K562 (cell line): ENCODE measurements around the gene CEBPE. TPM values are rescaled to one million over a fixed set of nuclear protein-coding genes. Genes with fewer than 3 reads are reported as not detected.
A peak's percentile ranks its signal among the peaks of the same experiment; 100 is the strongest.

Experiments used
- ARID3B ChIP-seq: fragments of 250-450 bp; sonication (Bioruptor Pico); IDR thresholded peaks from 2 replicates; pipeline ENCODE4 v1.4.0; 2020; ENCODE audit warnings: borderline replicate concordance
- BRCA1 ChIP-seq, 2 experiments: fragments of 450-650 bp in 1 of 2; sonication (generic) in 1 of 2; formaldehyde crosslinking in 1 of 2; IDR thresholded peaks; 2 replicates each; pipeline versions ENCODE4 v1.5.0 to v1.6.1; 2017 to 2020; ENCODE audit warnings: mild to moderate bottlenecking in 1 of 2, missing genetic modification reagents in 1 of 2
- CEBPZ ChIP-seq: fragments of 150-350 bp; IDR thresholded peaks from 2 replicates; pipeline ENCODE4 v1.6.1; 2014; ENCODE audit warnings: low read depth, mild to moderate bottlenecking, low read length, borderline replicate concordance
- CGGBP1 ChIP-seq: fragments of 250-450 bp; sonication (Bioruptor Pico); IDR thresholded peaks from 2 replicates; pipeline ENCODE4 v1.9.0; 2021; ENCODE audit warnings: mild to moderate bottlenecking
- ILF3 ChIP-seq: fragments of 450-650 bp; IDR thresholded peaks from 2 replicates; pipeline ENCODE4 v1.6.1; 2018; ENCODE audit warnings: antibody characterized with exemption, mild to moderate bottlenecking, moderate library complexity, borderline replicate concordance
- IRF9 ChIP-seq: fragments of 450-650 bp; IDR thresholded peaks from 2 replicates; pipeline ENCODE4 v1.6.1; 2016; ENCODE audit warnings: missing biosample characterization, missing genetic modification characterization
- L3MBTL2 ChIP-seq: fragments of 450-650 bp; IDR thresholded peaks from 2 replicates; pipeline ENCODE4 v1.6.1; 2016; ENCODE audit warnings: mild to moderate bottlenecking, moderate library complexity
- LCOR ChIP-seq: sonication (generic); formaldehyde crosslinking; IDR thresholded peaks from 2 replicates; pipeline ENCODE4 v1.8.0; 2022; ENCODE audit warnings: mild to moderate bottlenecking, missing genetic modification reagents
- MBD2 ChIP-seq: sonication (generic); IDR thresholded peaks from 2 replicates; pipeline ENCODE4 v1.6.1; 2016; ENCODE audit warnings: low read depth, borderline replicate concordance
- MTA2 ChIP-seq: fragments of 450-650 bp; IDR thresholded peaks from 2 replicates; pipeline ENCODE4 v1.6.1; 2016; ENCODE audit warnings: low read depth
- NCOA6 ChIP-seq: fragments of 450-650 bp; IDR thresholded peaks from 2 replicates; pipeline ENCODE4 v1.6.1; 2017; ENCODE audit warnings: mild to moderate bottlenecking
- ZBTB17 ChIP-seq: fragments of 450-650 bp; formaldehyde crosslinking; IDR thresholded peaks from 2 replicates; pipeline ENCODE4 v1.4.0; 2020; ENCODE audit warnings: mild to moderate bottlenecking
- ZBTB34 ChIP-seq: fragments of 250-450 bp; sonication (Bioruptor Pico); IDR thresholded peaks from 2 replicates; pipeline ENCODE4 v1.8.0; 2021; ENCODE audit warnings: mild to moderate bottlenecking, moderate library complexity
- ZKSCAN3 ChIP-seq: fragments of 250-450 bp; sonication (Bioruptor Pico); IDR thresholded peaks from 2 replicates; pipeline ENCODE4 v1.4.0; 2020
- ZNF511 ChIP-seq: sonication (generic); formaldehyde crosslinking; IDR thresholded peaks from 2 replicates; pipeline ENCODE4 v1.8.0; 2022; ENCODE audit warnings: mild to moderate bottlenecking, missing genetic modification reagents
- ZNF696 ChIP-seq: fragments of 250-450 bp; sonication (Bioruptor Pico); conservative IDR thresholded peaks from 2 replicates; pipeline ENCODE4 v1.4.0; 2020; ENCODE audit warnings: mild to moderate bottlenecking, moderate library complexity
- ZNF79 ChIP-seq: fragments of 250-450 bp; sonication (Bioruptor Pico); IDR thresholded peaks from 2 replicates; pipeline ENCODE4 v1.4.0; 2020; ENCODE audit warnings: low read depth, mild to moderate bottlenecking, moderate library complexity
- polyA plus RNA-seq, 8 experiments: library from polyadenylated mRNA; depleted of rRNA in 4 of 8; stranded (reverse) in 5 of 8; unstranded in 3 of 8; fragments of >200 nt; fragmentation: Nextera tagmentation in 2 of 8; fragmentation: Illumina TruSeq in 1 of 8; extraction: Ambion mirVana in 2 of 8; extraction: Trizol in 1 of 8; gene quantifications; 2 replicates each; pipeline versions ENCODE4 v1.2.1 to v1.2.3, GENCODE V29; 2011 to 2014; ENCODE audit warnings: inconsistent platforms in 1 of 8, missing spikeins in 1 of 8
- total RNA-seq, 7 experiments: library from RNA; depleted of rRNA in 6 of 7; stranded (reverse); fragments of >200 nt in 6 of 7; fragmentation: Illumina TruSeq in 2 of 7; extraction: Trizol in 2 of 7; gene quantifications; 2 replicates each; pipeline versions ENCODE4 v1.2.1 to v1.2.3, GENCODE V29; 2011 to 2021; ENCODE audit warnings: low replicate concordance in 1 of 7

CEBPE gene
- total and polyA plus RNA-seq, 9 of the 15 experiments (the other 6 are each of a cell fraction or from before 2014, with no cell fraction given), result 0.09 to 0.15 (median 0.13) TPM; not detected in 6

- no peak for TF ChIP-seq ZBTB34 (CRISPR knock-in tag)
- TF ChIP-seq ZKSCAN3 (CRISPR knock-in tag), result no peak
- 0 out of 2 replicates have a peak, but pooled peaks have one; percentile 33 for TF ChIP-seq ZBTB17 (CRISPR knock-in tag)
- peak; percentile 55 for TF ChIP-seq LCOR
- TF ChIP-seq ILF3, result no peak
- TF ChIP-seq ZNF696 (CRISPR knock-in tag), result no peak
- TF ChIP-seq ZNF79 (CRISPR knock-in tag), result no peak
- no peak for TF ChIP-seq ARID3B (CRISPR knock-in tag)
- TF ChIP-seq ZNF511 (CRISPR knock-in tag), result no peak
- no peak for TF ChIP-seq CEBPZ
- TF ChIP-seq MBD2, result 0 out of 2 replicates have a peak, but pooled peaks have one; percentile 35
- no peak for TF ChIP-seq NCOA6
- peak; percentile 9; the same call in 1 of the 2 replicates for TF ChIP-seq L3MBTL2
- no peak for TF ChIP-seq MTA2
- no peak for TF ChIP-seq IRF9 (tag)
- no peak for TF ChIP-seq CGGBP1 (CRISPR knock-in tag)
- no peak for TF ChIP-seq BRCA1 (IDR thresholded peaks at IDR 0.05)
- TF ChIP-seq BRCA1 (CRISPR knock-in tag; IDR thresholded peaks at IDR 0.05), result no peak
Measured at GRCh38 chr14:23095196-23096108, 23.6 kb downstream of the CEBPE start, which contains the start of gene C14orf119 (continued).
